ENCODE results near the gene TSHZ3. TPM values are rescaled to one million over a fixed set of nuclear protein-coding genes. Genes with fewer than 3 reads are reported as not detected.

The TSHZ3 gene
- total and polyA plus RNA-seq, 9 of the 15 experiments (the other 6 are each of a cell fraction or from before 2014, with no cell fraction given): 0.03 to 0.13 (median 0.05) TPM; not detected in 5

- ChIA-PET CTCF (ENCODE audit: low intra/inter-chr PET ratio) (no interaction called here), POLR2A (interaction anchor here (1.2 kb wide), 1 partner anchor 13 kb away, joined by 3 read pairs; no protein-coding TSS in a partner anchor)
- Histone ChIP-seq H3K27me3 (ENCODE audit: control insufficient read depth in 2 of 2, insufficient read depth in 2 of 2, low read length in 2 of 2) (peaks cover 0 to 22% of the 10 kb centered on the region in 2 experiments; a peak in 2 of 5 replicates), H3K27ac (ENCODE audit: extremely low read depth, low read depth, low read length) (no peak overlapping the region), H3K4me2 (ENCODE audit: insufficient read depth, low read length) (no peak overlapping the region), H3K9ac (ENCODE audit: insufficient read depth in 1 of 2, low read depth in 2 of 2, low read length in 2 of 2) (no peak overlapping the region), H2AFZ (ENCODE audit: low read depth, low read length) (no peak overlapping the region), H4K20me1 (replicated peaks; ENCODE audit: control insufficient read depth, insufficient read depth, low read length) (no peaks in the 10 kb centered on the region), H3K4me1 (replicated peaks in 1 of 2; ENCODE audit: control insufficient read depth in 2 of 2, insufficient read depth in 2 of 2, low read length in 2 of 2) (no peaks in the 10 kb centered on the region), H3K9me1 (ENCODE audit: control insufficient read depth, insufficient read depth, low read length) (no peaks in the 10 kb centered on the region), H3K9me3 (replicated peaks; ENCODE audit: control insufficient read depth, insufficient read depth, low read depth, low read length) (no peaks in the 10 kb centered on the region), H3K36me3 (ENCODE audit: control insufficient read depth, insufficient read depth, low read length) (no peaks in the 10 kb centered on the region), H3K4me3 (no peak overlapping the region), H3K79me2 (ENCODE audit: control insufficient read depth, insufficient read depth, low read length) (no peaks in the 10 kb centered on the region)
- ATAC-seq: no peak
- no peak for DNase-seq (ENCODE audit: extremely low read depth in 1 of 4, low spot score in 3 of 4)
- intact Hi-C loops (cut with micrococcal nuclease): no loop called here
- BruUV-seq (replicated peaks): no TSS peak
- no peak for FAIRE-seq
- in situ Hi-C loops (cut with MboI): no loop called here
- TF ChIP-seq PHTF2 (CRISPR knock-in tag; IDR thresholded peaks at IDR 0.05) (no peak), KAT2B (IDR thresholded peaks at IDR 0.05; ENCODE audit: low read depth, low read length) (no peak), ERF (CRISPR knock-in tag; IDR thresholded peaks at IDR 0.05) (no peak), HMBOX1 (IDR thresholded peaks at IDR 0.05) (no peak), PRPF4 (IDR thresholded peaks at IDR 0.05; ENCODE audit: insufficient read depth, low read depth, low read length, poor library complexity, severe bottlenecking) (no peak), LARP7 (IDR thresholded peaks at IDR 0.05) (no peak), TSC22D4 (tag; IDR thresholded peaks at IDR 0.05) (no peak)
- 3% methylated on average over 7 of the region's 7 CpGs for WGBS (ENCODE audit: insufficient coverage, low coverage, missing lambda C conversion rate)
Observed at GRCh38 chr19:31254180-31254551, 95.1 kb downstream of the TSHZ3 start.

Data from K562 (cell line).